Activated gamma-delta T cell treated with Interleukin-2 at 50 U/mL for 16 hours (primary cell): ENCODE data around the gene CELSR3.

Experiments used
- DNase-seq: peaks from one replicate; pipeline ENCODE4 v3.0.0-alpha.2; 2020

The CELSR3 gene

GRCh38 chr3:48631516-48632448, 30.9 kb downstream of the CELSR3 start:
- DNase-seq: no peak

GRCh38 chr3:48630833-48631232, 31.9 kb downstream of the CELSR3 start:
- DNase-seq: no peak

GRCh38 chr3:48630407-48630806, 32.3 kb downstream of the CELSR3 start:
- DNase-seq: no peak

GRCh38 chr3:48629894-48630293, 32.8 kb downstream of the CELSR3 start:
- no peak for DNase-seq

- DNase-seq: no peak
These were observed 34.2 kb downstream of the CELSR3 start for GRCh38 chr3:48628277-48629017.

- DNase-seq: no peak
These were observed 37.1 kb downstream of the CELSR3 start for GRCh38 chr3:48625600-48625999.

- DNase-seq: no peak
These were observed 37.9 kb downstream of the CELSR3 start for GRCh38 chr3:48624767-48625166.

- DNase-seq: no peak
These were observed 38.7 kb downstream of the CELSR3 start for GRCh38 chr3:48623851-48624547.

- DNase-seq: no peak
These were observed 41.2 kb downstream of the CELSR3 start, which contains the start of gene TMEM89 for GRCh38 chr3:48621461-48621869. Gene TMEM89 (minus strand): TSS chr3:48621769. CDS start chr3:48621756, 13 bp downstream.

GRCh38 chr3:48619541-48620524, 42.9 kb downstream of the CELSR3 start:
- no peak for DNase-seq

- no peak for DNase-seq
These were observed 45.1 kb downstream of the CELSR3 start for GRCh38 chr3:48617559-48617958.

- no peak for DNase-seq
These were observed 48.6 kb downstream of the CELSR3 start for GRCh38 chr3:48614044-48614443.

GRCh38 chr3:48612309-48612708, 50.4 kb downstream of the CELSR3 start:
- DNase-seq: no peak

GRCh38 chr3:48609088-48610005, 53.3 kb downstream of the CELSR3 start, which contains the start of gene UQCRC1:
Gene UQCRC1 (minus strand): TSS chr3:48609646. CDS start chr3:48609620, 26 bp downstream.
- peak; percentile 89 for DNase-seq

GRCh38 chr3:48607519-48607918, 55.2 kb downstream of the CELSR3 start:
- DNase-seq: no peak

- no peak for DNase-seq
These were observed 61.1 kb downstream of the CELSR3 start for GRCh38 chr3:48601622-48601994.

- DNase-seq: no peak
These were observed 61.7 kb downstream of the CELSR3 start for GRCh38 chr3:48600711-48601621.

GRCh38 chr3:48599509-48600285, 63.0 kb downstream of the CELSR3 start:
- DNase-seq: no peak

GRCh38 chr3:48599077-48599501, 63.6 kb downstream of the CELSR3 start:
- DNase-seq: no peak
